Testis (tissue), 2 donors: Measurements from ENCODE around the gene RASA2.

ENCODE experiments used
- CTCF ChIP-seq, 3 experiments: fragments of 450-650 bp in 2 of 3; fragments of 200-600 bp in 1 of 3; sonication (generic) in 1 of 3; IDR thresholded peaks; one replicate each; pipeline ENCODE4 v1.5.1; 2016 to 2019; ENCODE audit warnings: antibody characterized with exemption in 3 of 3, mild to moderate bottlenecking in 2 of 3, moderate library complexity in 1 of 3
- POLR2A ChIP-seq: fragments of 450-650 bp; IDR thresholded peaks from one replicate; pipeline ENCODE4 v1.6.1; 2017; ENCODE audit warnings: antibody characterized with exemption, mild to moderate bottlenecking, moderate library complexity

- TF ChIP-seq CTCF (IDR thresholded peaks at IDR 0.05): no peak
- no peak for TF ChIP-seq POLR2A
Observed at GRCh38 chr3:141597931-141598330, 111.1 kb downstream of the RASA2 start.
